Fibroblast of skin of left quadriceps (primary cell): ENCODE results near the gene CDH2.

Experiments used
- DNase-seq, 2 experiments: peaks; one replicate each; pipeline ENCODE4 v3.0.0-alpha.2; 2013; ENCODE audit warnings: low read depth in 2 of 2

The CDH2 gene

GRCh38 chr18:28127763-28128658, 48.9 kb downstream of the CDH2 start:
- no peak for DNase-seq

GRCh38 chr18:28127228-28127627, 49.7 kb downstream of the CDH2 start:
- no peak for DNase-seq

- no peak for DNase-seq
Measured at GRCh38 chr18:28126768-28127167, 50.2 kb downstream of the CDH2 start.

- no peak for DNase-seq
Measured at GRCh38 chr18:28125051-28125450, 51.9 kb downstream of the CDH2 start.

GRCh38 chr18:28124131-28125029, 52.5 kb downstream of the CDH2 start:
- no peak for DNase-seq

GRCh38 chr18:28123401-28124030, 53.4 kb downstream of the CDH2 start:
- no peak for DNase-seq

GRCh38 chr18:28120828-28121515, 56.0 kb downstream of the CDH2 start:
- DNase-seq, result no peak

GRCh38 chr18:28116461-28116860, 60.5 kb downstream of the CDH2 start:
- DNase-seq, result no peak

GRCh38 chr18:28115149-28115550, 61.8 kb downstream of the CDH2 start:
- peak; percentile 71 to 73 for DNase-seq

GRCh38 chr18:28114472-28114871, 62.5 kb downstream of the CDH2 start:
- no peak for DNase-seq

GRCh38 chr18:28113271-28114029, 63.5 kb downstream of the CDH2 start:
- DNase-seq, result no peak

GRCh38 chr18:28112056-28112470, 64.9 kb downstream of the CDH2 start:
- peak in 1 of 2 experiments; percentile 57 for DNase-seq

GRCh38 chr18:28110924-28111323, 66.0 kb downstream of the CDH2 start:
- DNase-seq, result no peak

- DNase-seq, result peak in 1 of 2 experiments; percentile 36
Measured at GRCh38 chr18:28109781-28110560, 67.0 kb downstream of the CDH2 start.

GRCh38 chr18:28108814-28109213, 68.1 kb downstream of the CDH2 start:
- no peak for DNase-seq

GRCh38 chr18:28108254-28108653, 68.7 kb downstream of the CDH2 start:
- DNase-seq, result no peak

- no peak for DNase-seq
Measured at GRCh38 chr18:28099237-28099636, 77.7 kb downstream of the CDH2 start.

- no peak for DNase-seq
Measured at GRCh38 chr18:28095631-28096030, 81.3 kb downstream of the CDH2 start.

GRCh38 chr18:28095041-28095440, 81.9 kb downstream of the CDH2 start:
- no peak for DNase-seq

GRCh38 chr18:28091197-28091596, 85.7 kb downstream of the CDH2 start:
- no peak for DNase-seq
